Stimulated activated CD4-positive, alpha-beta T cell treated with anti-CD3 and anti-CD28 coated beads, Interleukin-1b, Interleukin-23, amount 100 ng/mL, for 1 hour (primary cell): ENCODE results near the gene ANKRD13D.
"Not testable (repeated sequence)": the region's sequence is repeated elsewhere in the genome, so short reads cannot be mapped to it uniquely, and the experiment has no call there.

Experiments
- DNase-seq, 2 donors: peaks; one replicate each; pipeline ENCODE4 v3.0.0-alpha.2; 2020; ENCODE audit warnings: low read depth in 2 of 2

The ANKRD13D gene

DNA sequence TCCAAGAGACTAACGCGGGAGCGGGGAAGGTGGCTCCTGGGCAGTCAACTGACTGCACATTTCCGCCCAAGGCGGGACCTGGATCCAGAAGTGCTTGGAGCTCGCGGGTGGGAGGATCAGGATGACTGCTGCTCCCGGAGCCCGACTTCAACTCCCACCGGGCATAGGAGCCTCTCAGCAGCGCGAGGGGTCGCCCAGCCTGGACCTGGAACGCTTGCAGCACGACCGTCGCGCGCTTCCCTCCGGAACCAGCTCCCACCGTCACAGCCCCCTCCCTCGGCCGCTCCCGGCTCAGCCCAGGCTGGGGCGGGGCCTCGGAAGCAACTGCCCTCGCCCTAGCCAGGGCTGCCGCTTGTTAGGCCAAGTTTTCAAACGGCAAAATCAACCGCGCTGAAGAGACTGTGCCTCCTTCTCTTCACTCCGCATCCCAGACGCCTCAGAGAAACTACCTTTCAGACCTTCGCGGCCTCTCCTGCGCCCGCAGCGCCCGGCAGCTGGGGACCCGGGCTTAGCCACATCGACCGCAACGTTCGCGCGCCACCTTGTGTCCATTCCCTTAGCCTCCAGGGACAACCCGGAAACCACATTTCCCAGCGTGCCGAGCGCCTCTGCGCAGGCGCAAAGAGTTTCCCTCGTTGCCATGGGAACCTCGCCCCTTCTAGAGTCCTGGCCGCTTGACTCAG is 28.2 kb downstream of the ANKRD13D start:
- peak; percentile 96 to 98 for DNase-seq

GRCh38 chr11:67317888-67318555 is 28.9 kb downstream of the ANKRD13D start:
- DNase-seq: no peak

DNA sequence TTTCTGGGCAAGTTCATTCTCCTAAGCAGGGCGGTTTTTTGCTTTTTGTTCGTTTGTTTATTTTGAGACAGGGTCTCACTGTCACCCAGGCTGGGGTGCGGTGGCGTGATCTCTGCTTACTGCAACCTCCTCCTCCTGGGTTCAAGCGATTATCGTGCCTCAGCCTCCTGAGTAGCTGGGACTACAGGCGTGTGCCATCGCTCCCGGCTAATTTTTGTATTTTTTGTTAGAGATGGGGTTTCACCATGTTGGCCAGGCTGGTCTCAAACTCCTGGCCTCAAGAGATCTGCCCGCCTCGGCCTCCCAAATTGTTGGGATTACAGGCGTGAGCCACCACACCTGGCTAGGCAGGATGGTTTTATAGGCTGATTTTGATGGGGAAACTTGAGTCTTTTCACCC is 29.8 kb downstream of the ANKRD13D start:
- DNase-seq: not testable (repeated sequence)

- no peak for DNase-seq
Measured at GRCh38 chr11:67320011-67320410, 30.9 kb downstream of the ANKRD13D start.

- no peak for DNase-seq
Measured at GRCh38 chr11:67320691-67321090, 31.6 kb downstream of the ANKRD13D start.

DNA sequence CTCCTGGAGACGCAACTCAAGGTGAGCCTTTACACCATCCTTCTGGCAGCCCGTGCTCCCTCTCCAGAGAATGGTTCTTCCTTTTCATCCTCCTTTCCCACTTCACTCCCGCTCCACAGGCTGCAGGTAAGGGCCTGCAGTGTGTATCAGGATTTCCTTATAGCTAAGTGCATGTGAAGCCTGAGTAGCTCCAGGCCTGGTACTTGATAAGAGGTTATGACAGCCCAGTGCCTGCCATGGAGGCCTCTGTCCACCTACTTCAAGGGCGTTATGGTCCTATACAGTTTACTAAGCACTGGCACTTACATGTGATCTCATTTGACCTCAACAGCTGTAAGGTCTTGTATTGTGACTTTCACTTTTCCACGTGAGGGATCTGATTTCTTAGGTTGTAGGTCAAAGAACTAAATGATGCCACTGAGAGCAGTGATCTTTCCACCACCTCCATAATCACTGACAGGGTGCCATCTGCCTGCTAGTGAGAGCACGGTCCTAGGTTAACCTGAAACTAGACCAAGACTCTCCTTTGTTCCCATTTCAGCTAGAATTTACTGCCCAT is 32.3 kb downstream of the ANKRD13D start:
- no peak for DNase-seq

- DNase-seq: no peak
Measured at GRCh38 chr11:67322049-67322448, 32.9 kb downstream of the ANKRD13D start.

DNA sequence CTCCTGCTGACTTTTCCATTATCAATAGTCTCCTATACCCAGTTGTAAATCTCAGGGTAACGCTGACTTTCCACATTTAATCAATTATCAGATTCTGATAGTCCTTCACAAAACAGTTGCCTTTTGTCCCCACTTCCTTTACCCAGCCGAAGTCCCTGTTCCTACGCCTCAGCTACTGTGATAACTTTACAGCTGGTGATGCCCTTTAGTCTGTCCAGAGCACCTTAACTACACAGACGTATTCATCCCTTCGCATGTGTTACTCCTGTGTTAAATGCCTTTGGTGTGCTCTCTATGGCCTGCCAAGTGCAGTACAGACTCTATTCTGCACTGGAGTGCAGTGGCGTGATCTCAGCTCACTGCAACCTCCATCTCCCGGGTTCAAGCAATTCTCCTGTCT is 34.4 kb downstream of the ANKRD13D start:
- no peak for DNase-seq

GRCh38 chr11:67332081-67332691 is 43.1 kb downstream of the ANKRD13D start:
- no peak for DNase-seq

GRCh38 chr11:67337257-67337656 is 48.2 kb downstream of the ANKRD13D start:
- no peak for DNase-seq

GRCh38 chr11:67344264-67344663 is 55.2 kb downstream of the ANKRD13D start:
- DNase-seq: no peak

DNA sequence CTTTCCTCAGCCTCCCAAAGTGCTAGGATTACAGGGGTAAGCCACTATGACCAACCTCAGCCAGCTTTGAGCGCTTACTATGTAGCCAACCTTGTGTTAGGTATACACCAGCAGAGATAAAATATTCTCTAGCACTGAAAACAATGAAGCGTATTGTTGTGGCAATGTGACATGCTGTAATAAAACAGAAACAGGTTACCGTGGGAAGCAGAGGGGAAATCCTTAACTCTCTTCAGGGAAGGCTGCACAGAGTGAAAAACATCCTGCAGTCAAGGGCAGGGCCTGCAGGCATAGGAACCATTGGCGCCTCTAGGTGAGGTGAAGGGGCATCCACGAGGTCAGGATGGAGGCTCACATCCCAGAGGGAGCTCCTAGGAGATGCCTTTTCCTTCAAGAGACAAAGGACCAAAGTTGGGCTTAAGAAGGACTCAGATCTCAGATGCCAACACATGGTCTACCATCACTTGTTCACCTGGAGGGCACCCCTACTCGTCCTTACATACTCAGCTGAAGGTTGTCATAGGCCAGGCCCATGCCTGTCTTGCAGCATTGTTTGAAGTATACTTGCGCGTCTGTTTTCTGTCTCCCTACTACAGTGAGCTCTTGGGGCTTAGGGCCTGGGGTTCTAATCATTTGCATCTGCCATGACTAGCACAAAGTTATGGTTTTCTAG is 56.3 kb downstream of the ANKRD13D start:
- DNase-seq: no peak

DNA sequence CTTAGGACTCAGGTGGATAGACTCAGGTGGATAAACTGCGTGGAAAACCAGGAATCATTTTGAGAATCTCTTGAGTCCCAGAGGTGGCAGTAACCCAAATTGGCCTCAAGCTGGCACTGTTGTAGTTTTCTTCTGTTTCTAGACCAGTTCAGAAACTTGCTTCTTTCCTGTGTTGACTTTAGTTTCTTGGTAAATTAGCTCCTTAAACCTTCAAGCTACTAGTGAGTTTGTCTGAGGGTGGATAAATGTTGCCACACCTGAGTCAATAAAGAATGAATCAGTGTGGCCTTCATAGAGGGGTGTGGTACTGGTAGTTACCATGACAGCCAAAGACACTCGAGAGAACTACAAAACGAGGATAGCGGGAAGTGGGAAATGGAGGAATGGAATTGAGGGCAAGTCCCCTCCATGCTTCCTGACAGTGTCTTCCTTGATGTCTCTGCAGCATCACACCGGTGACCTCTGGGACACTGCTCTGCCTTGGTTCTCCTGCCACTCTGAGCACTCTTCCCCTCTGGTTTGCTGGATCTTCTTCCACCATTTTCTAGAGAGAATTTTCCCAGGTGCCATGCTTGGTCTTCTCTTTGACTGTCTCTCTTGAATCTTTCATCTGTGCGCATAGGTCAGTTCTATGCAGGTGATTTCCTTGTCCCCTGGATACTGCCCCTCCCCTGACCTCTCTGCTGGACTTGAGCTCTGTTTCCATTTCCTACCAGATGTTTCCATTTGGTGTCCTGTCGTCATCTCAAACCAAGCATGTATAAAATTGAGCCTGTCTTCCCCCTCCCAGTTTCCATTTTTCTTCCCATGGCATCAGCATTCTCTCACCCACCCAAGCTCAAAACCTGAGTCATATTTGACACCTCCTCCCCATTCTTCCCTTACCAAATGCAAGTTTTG is 57.1 kb downstream of the ANKRD13D start:
- no peak for DNase-seq

- no peak for DNase-seq
Measured at GRCh38 chr11:67347964-67348749, 59.1 kb downstream of the ANKRD13D start.

DNA sequence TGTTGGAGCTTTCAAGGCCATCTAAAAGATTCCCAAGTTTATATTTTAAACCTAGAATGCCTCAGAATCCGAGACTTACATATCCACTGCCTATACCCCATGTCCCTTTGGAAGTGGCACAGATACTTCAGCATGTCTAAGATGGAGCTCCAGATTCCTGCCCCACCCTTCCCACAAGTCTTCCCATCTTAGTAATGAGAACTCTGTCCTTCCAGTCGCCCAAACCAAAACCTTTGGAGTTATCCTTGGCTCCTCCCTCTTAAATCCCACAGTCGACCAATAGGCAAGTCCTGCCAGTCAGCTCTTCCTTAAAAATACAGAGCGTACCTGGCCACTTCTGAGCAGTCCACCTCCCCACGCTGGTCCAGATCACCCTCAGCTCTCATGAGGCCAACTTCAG is 59.9 kb downstream of the ANKRD13D start:
- no peak for DNase-seq

- no peak for DNase-seq
Measured at GRCh38 chr11:67349457-67349856, 60.4 kb downstream of the ANKRD13D start.

DNA sequence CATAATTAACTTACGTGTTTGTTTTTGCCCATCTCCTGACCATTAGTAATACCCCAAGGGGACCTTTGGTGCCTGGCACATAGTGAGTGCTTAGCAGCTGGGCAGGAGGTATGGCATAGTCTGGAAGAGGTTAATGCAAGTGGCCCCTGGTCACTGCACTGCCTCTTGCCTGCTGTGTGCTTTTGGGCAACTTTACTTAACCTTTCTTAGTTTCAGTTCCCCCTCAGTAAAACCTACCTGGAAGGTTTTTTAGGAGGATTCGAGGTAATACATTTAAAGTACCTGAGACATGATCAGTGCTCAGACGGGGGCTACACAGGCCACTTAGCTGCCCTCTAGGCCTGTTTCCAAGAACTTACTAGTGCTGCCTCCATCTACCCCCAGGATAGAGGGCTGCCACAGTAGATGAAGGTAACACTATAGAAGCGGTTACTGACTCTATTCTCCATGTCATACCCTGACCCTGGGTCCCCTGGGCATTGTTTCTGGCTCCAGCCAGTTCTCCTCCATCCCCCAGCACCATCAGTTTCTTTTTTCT is 60.9 kb downstream of the ANKRD13D start:
- DNase-seq: no peak

GRCh38 chr11:67351275-67352005 is 62.3 kb downstream of the ANKRD13D start:
- DNase-seq: peak; percentile 26 to 41
